Activated naive CD8-positive, alpha-beta T cell (primary cell): ENCODE measurements around the gene PNRC1.

Experiments
- H3K27ac Mint-ChIP-seq: one replicate; pipeline ENCODE4 v1.8.0; 2021; ENCODE audit warnings: mixed read lengths
- H3K27me3 Mint-ChIP-seq: one replicate; pipeline ENCODE4 v1.8.0; 2021; ENCODE audit warnings: mixed read lengths
- H3K36me3 Mint-ChIP-seq: one replicate; pipeline ENCODE4 v1.8.0; 2021; ENCODE audit warnings: mixed read lengths
- H3K4me1 Mint-ChIP-seq: one replicate; pipeline ENCODE4 v1.8.0; 2021; ENCODE audit warnings: low read depth, mixed read lengths
- H3K4me3 Mint-ChIP-seq: one replicate; pipeline ENCODE4 v1.8.0; 2021; ENCODE audit warnings: mild to moderate bottlenecking, mixed read lengths
- H3K9me3 Mint-ChIP-seq: one replicate; pipeline ENCODE4 v1.8.0; 2021; ENCODE audit warnings: low read depth, mixed read lengths

Gene PNRC1

GRCh38 chr6:89073014-89073620 lies 7.4 kb upstream of the PNRC1 start:
- Mint-ChIP-seq H3K4me3 (no peak overlapping the region), H3K4me1 (no peaks in the 10 kb centered on the region), H3K27ac (no peak overlapping the region), H3K9me3 (no peaks in the 10 kb centered on the region), H3K36me3 (no peaks in the 10 kb centered on the region), H3K27me3 (peaks cover 4% of the 10 kb centered on the region)

GRCh38 chr6:89073840-89074239 lies 6.7 kb upstream of the PNRC1 start:
- H3K27me3 Mint-ChIP-seq: peaks cover 4% of the 10 kb centered on the region
- H3K27ac Mint-ChIP-seq: no peak overlapping the region
- no peaks in the 10 kb centered on the region for H3K36me3 Mint-ChIP-seq
- no peak overlapping the region for H3K4me3 Mint-ChIP-seq
- H3K4me1 Mint-ChIP-seq: peaks cover 5% of the 10 kb centered on the region
- H3K9me3 Mint-ChIP-seq: no peaks in the 10 kb centered on the region

- Mint-ChIP-seq H3K4me3 (peak overlapping the region; percentile 99), H3K36me3 (peaks cover 6% of the 10 kb centered on the region), H3K27me3 (no peaks in the 10 kb centered on the region), H3K4me1 (peaks cover 32% of the 10 kb centered on the region), H3K9me3 (no peaks in the 10 kb centered on the region), H3K27ac (peak overlapping the region; percentile 99)
Measured at GRCh38 chr6:89079511-89080234, 878 bp upstream of the PNRC1 start.

- H3K4me1 Mint-ChIP-seq: peaks cover 43% of the 10 kb centered on the region
- H3K27me3 Mint-ChIP-seq: no peaks in the 10 kb centered on the region
- H3K4me3 Mint-ChIP-seq: peak overlapping the region; percentile 99
- peak overlapping the region; percentile 99 for H3K27ac Mint-ChIP-seq
- no peaks in the 10 kb centered on the region for H3K9me3 Mint-ChIP-seq
- H3K36me3 Mint-ChIP-seq: peaks cover 9% of the 10 kb centered on the region
Measured at GRCh38 chr6:89081129-89081422, 525 bp downstream of the PNRC1 start.

- Mint-ChIP-seq H3K4me1 (peaks cover 47% of the 10 kb centered on the region), H3K27me3 (no peaks in the 10 kb centered on the region), H3K4me3 (peak overlapping the region; percentile 97), H3K36me3 (peaks cover 9% of the 10 kb centered on the region), H3K27ac (peak overlapping the region; percentile 95), H3K9me3 (no peaks in the 10 kb centered on the region)
Measured at GRCh38 chr6:89081423-89082322, 1.1 kb downstream of the PNRC1 start.

- H3K9me3 Mint-ChIP-seq: no peaks in the 10 kb centered on the region
- H3K36me3 Mint-ChIP-seq: peaks cover 9% of the 10 kb centered on the region
- peak overlapping the region; percentile 97 for H3K4me3 Mint-ChIP-seq
- peak overlapping the region; percentile 95 for H3K27ac Mint-ChIP-seq
- H3K27me3 Mint-ChIP-seq: no peaks in the 10 kb centered on the region
- H3K4me1 Mint-ChIP-seq: peaks cover 52% of the 10 kb centered on the region
Measured at GRCh38 chr6:89082486-89082891, 1.9 kb downstream of the PNRC1 start.

GRCh38 chr6:89084542-89084941 lies 4.0 kb downstream of the PNRC1 start:
- Mint-ChIP-seq H3K27me3 (no peaks in the 10 kb centered on the region), H3K4me1 (peaks cover 54% of the 10 kb centered on the region), H3K4me3 (peak overlapping the region; percentile 55), H3K36me3 (peaks cover 9% of the 10 kb centered on the region), H3K9me3 (no peaks in the 10 kb centered on the region), H3K27ac (peak overlapping the region; percentile 78)

- Mint-ChIP-seq H3K4me3 (peak overlapping the region; percentile 55), H3K36me3 (peaks cover 9% of the 10 kb centered on the region), H3K9me3 (no peaks in the 10 kb centered on the region), H3K4me1 (peaks cover 56% of the 10 kb centered on the region), H3K27ac (peak overlapping the region; percentile 80), H3K27me3 (no peaks in the 10 kb centered on the region)
Measured at GRCh38 chr6:89084954-89085353, 4.4 kb downstream of the PNRC1 start.

GRCh38 chr6:89085409-89086205 lies 5.1 kb downstream of the PNRC1 start:
- H3K4me3 Mint-ChIP-seq: peak overlapping the region; percentile 22
- H3K27ac Mint-ChIP-seq: peak overlapping the region; percentile 80
- peaks cover 9% of the 10 kb centered on the region for H3K36me3 Mint-ChIP-seq
- no peaks in the 10 kb centered on the region for H3K27me3 Mint-ChIP-seq
- H3K4me1 Mint-ChIP-seq: peaks cover 60% of the 10 kb centered on the region
- H3K9me3 Mint-ChIP-seq: no peaks in the 10 kb centered on the region

GRCh38 chr6:89087881-89088280 lies 7.3 kb downstream of the PNRC1 start:
- H3K36me3 Mint-ChIP-seq: peaks cover 9% of the 10 kb centered on the region
- no peak overlapping the region for H3K4me3 Mint-ChIP-seq
- no peaks in the 10 kb centered on the region for H3K27me3 Mint-ChIP-seq
- peak overlapping the region; percentile 77 for H3K27ac Mint-ChIP-seq
- H3K9me3 Mint-ChIP-seq: no peaks in the 10 kb centered on the region
- peaks cover 58% of the 10 kb centered on the region for H3K4me1 Mint-ChIP-seq

- no peaks in the 10 kb centered on the region for H3K27me3 Mint-ChIP-seq
- H3K9me3 Mint-ChIP-seq: no peaks in the 10 kb centered on the region
- H3K4me3 Mint-ChIP-seq: no peak overlapping the region
- peaks cover 5% of the 10 kb centered on the region for H3K36me3 Mint-ChIP-seq
- no peaks in the 10 kb centered on the region for H3K4me1 Mint-ChIP-seq
- H3K27ac Mint-ChIP-seq: no peak overlapping the region
Measured at GRCh38 chr6:89098461-89098860, 17.9 kb downstream of the PNRC1 start.

- Mint-ChIP-seq H3K9me3 (no peaks in the 10 kb centered on the region), H3K4me3 (no peak overlapping the region), H3K27ac (no peak overlapping the region), H3K36me3 (peaks cover 6% of the 10 kb centered on the region), H3K4me1 (no peaks in the 10 kb centered on the region), H3K27me3 (no peaks in the 10 kb centered on the region)
Measured at GRCh38 chr6:89100114-89100513, 19.6 kb downstream of the PNRC1 start.

- Mint-ChIP-seq H3K4me1 (no peaks in the 10 kb centered on the region), H3K36me3 (peaks cover 2% of the 10 kb centered on the region), H3K4me3 (no peak overlapping the region), H3K27ac (no peak overlapping the region), H3K9me3 (no peaks in the 10 kb centered on the region), H3K27me3 (peaks cover 1% of the 10 kb centered on the region)
Measured at GRCh38 chr6:89110284-89110683, 29.7 kb downstream of the PNRC1 start.

GRCh38 chr6:89111933-89112332 lies 31.4 kb downstream of the PNRC1 start:
- no peak overlapping the region for H3K4me3 Mint-ChIP-seq
- no peak overlapping the region for H3K27ac Mint-ChIP-seq
- H3K27me3 Mint-ChIP-seq: peaks cover 6% of the 10 kb centered on the region
- H3K36me3 Mint-ChIP-seq: no peaks in the 10 kb centered on the region
- H3K4me1 Mint-ChIP-seq: peaks cover 2% of the 10 kb centered on the region
- no peaks in the 10 kb centered on the region for H3K9me3 Mint-ChIP-seq
